GM10266 (cell line): ENCODE data around the gene ZFYVE28.

Experiments
- DNase-seq: peaks from one replicate; pipeline ENCODE4 v3.0.0; 2012; ENCODE audit errors: extremely low spot score
- CTCF ChIP-seq: IDR thresholded peaks from 2 replicates; pipeline ENCODE4 v1.5.1; 2012; ENCODE audit warnings: mild to moderate bottlenecking, low read depth; ENCODE audit not compliant: control insufficient read depth, insufficient read depth; ENCODE audit errors: missing control alignments

ZFYVE28 gene

GRCh38 chr4:2284161-2284933 lies 134.1 kb downstream of the ZFYVE28 start:
- DNase-seq = no peak
- TF ChIP-seq CTCF = no peak

GRCh38 chr4:2283199-2283711 lies 135.2 kb downstream of the ZFYVE28 start:
- no peak for TF ChIP-seq CTCF

GRCh38 chr4:2281575-2282343 lies 136.7 kb downstream of the ZFYVE28 start:
- DNase-seq = peak; percentile 74
- no peak for TF ChIP-seq CTCF

More at GRCh38 chr4:2283199-2283711, 135.2 kb downstream of the ZFYVE28 start:
- DNase-seq = no peak

GRCh38 chr4:2280531-2281300 lies 137.7 kb downstream of the ZFYVE28 start:
- no peak for TF ChIP-seq CTCF
- no peak for DNase-seq

GRCh38 chr4:2277956-2278355 lies 140.5 kb downstream of the ZFYVE28 start:
- TF ChIP-seq CTCF = no peak
- DNase-seq = no peak

- DNase-seq = no peak
- TF ChIP-seq CTCF = no peak
Observed at GRCh38 chr4:2276581-2277325, 141.7 kb downstream of the ZFYVE28 start.
